HG02642 (cell line): ENCODE measurements around the gene PSG7.
"Not testable (repeated sequence)": the region's sequence is repeated elsewhere in the genome, so short reads cannot be mapped to it uniquely, and the experiment has no call there.

ENCODE experiments used
- ATAC-seq: cut with Tn5 transposase; IDR thresholded peaks from one replicate; pipeline ENCODE4 v1.9.1; 2021; ENCODE audit warnings: mild to moderate bottlenecking; ENCODE audit not compliant: unreplicated experiment, poor library complexity

PSG7 gene

GRCh38 chr19:42917634-42918033 lies 19.4 kb downstream of the PSG7 start, which contains the start of gene PSG6:
PSG6 (minus strand) TSS chr19:42917894; CDS start chr19:42917792, 102 bp downstream.
- ATAC-seq: not testable (repeated sequence)

GRCh38 chr19:42916931-42917330 lies 20.1 kb downstream of the PSG7 start:
- not testable (repeated sequence) for ATAC-seq

GRCh38 chr19:42913516-42913915 lies 23.5 kb downstream of the PSG7 start:
- not testable (repeated sequence) for ATAC-seq

- not testable (repeated sequence) for ATAC-seq
Observed at GRCh38 chr19:42912941-42913340, 24.1 kb downstream of the PSG7 start.

GRCh38 chr19:42911731-42912130 lies 25.3 kb downstream of the PSG7 start:
- ATAC-seq: not testable (repeated sequence)

- not testable (repeated sequence) for ATAC-seq
Observed at GRCh38 chr19:42906162-42906561, 30.8 kb downstream of the PSG7 start.

- not testable (repeated sequence) for ATAC-seq
Observed at GRCh38 chr19:42900561-42900960, 36.4 kb downstream of the PSG7 start.

GRCh38 chr19:42899674-42900073 lies 37.3 kb downstream of the PSG7 start:
- ATAC-seq: not testable (repeated sequence)

GRCh38 chr19:42899110-42899509 lies 37.9 kb downstream of the PSG7 start:
- not testable (repeated sequence) for ATAC-seq

- ATAC-seq: not testable (repeated sequence)
Observed at GRCh38 chr19:42898656-42899055, 38.4 kb downstream of the PSG7 start.

- not testable (repeated sequence) for ATAC-seq
Observed at GRCh38 chr19:42897729-42898128, 39.3 kb downstream of the PSG7 start.

GRCh38 chr19:42890446-42890845 lies 46.6 kb downstream of the PSG7 start:
- ATAC-seq: not testable (repeated sequence)

- ATAC-seq: not testable (repeated sequence)
Observed at GRCh38 chr19:42887876-42888445, 49.0 kb downstream of the PSG7 start.

GRCh38 chr19:42882730-42883129 lies 54.3 kb downstream of the PSG7 start:
- ATAC-seq: not testable (repeated sequence)

- not testable (repeated sequence) for ATAC-seq
Observed at GRCh38 chr19:42882010-42882409, 55.0 kb downstream of the PSG7 start.

GRCh38 chr19:42881279-42881678 lies 55.7 kb downstream of the PSG7 start:
- ATAC-seq: not testable (repeated sequence)

GRCh38 chr19:42880621-42881020 lies 56.4 kb downstream of the PSG7 start:
- not testable (repeated sequence) for ATAC-seq

GRCh38 chr19:42879613-42880012 lies 57.4 kb downstream of the PSG7 start, which contains the start of gene PSG1:
PSG1 (minus strand) TSS chr19:42879713; CDS start chr19:42879581, 132 bp downstream.
- ATAC-seq: no peak

- not testable (repeated sequence) for ATAC-seq
Observed at GRCh38 chr19:42876596-42876995, 60.4 kb downstream of the PSG7 start.

GRCh38 chr19:42875881-42876280 lies 61.1 kb downstream of the PSG7 start:
- not testable (repeated sequence) for ATAC-seq

- ATAC-seq: not testable (repeated sequence)
Observed at GRCh38 chr19:42874901-42875813, 61.9 kb downstream of the PSG7 start.
